ENCODE results near the gene TFAP2C. TPM values are rescaled to one million over a fixed set of nuclear protein-coding genes. Genes with fewer than 3 reads are reported as not detected.
"Not testable (repeated sequence)": the region's sequence is repeated elsewhere in the genome, so short reads cannot be mapped to it uniquely, and the experiment has no call there.

Gene TFAP2C
- total RNA-seq, 1 donor from 2014 or later = 20.5 TPM

GRCh38 chr20:56656632-56657031 lies 27.5 kb downstream of the TFAP2C start:
- no peak overlapping the region for H3K27ac Mint-ChIP-seq
- H3K27me3 Mint-ChIP-seq = no peaks in the 10 kb centered on the region
- H3K9me3 Mint-ChIP-seq = no peaks in the 10 kb centered on the region
- no peak overlapping the region for H3K4me3 Mint-ChIP-seq
- TF ChIP-seq, protein P1, sequence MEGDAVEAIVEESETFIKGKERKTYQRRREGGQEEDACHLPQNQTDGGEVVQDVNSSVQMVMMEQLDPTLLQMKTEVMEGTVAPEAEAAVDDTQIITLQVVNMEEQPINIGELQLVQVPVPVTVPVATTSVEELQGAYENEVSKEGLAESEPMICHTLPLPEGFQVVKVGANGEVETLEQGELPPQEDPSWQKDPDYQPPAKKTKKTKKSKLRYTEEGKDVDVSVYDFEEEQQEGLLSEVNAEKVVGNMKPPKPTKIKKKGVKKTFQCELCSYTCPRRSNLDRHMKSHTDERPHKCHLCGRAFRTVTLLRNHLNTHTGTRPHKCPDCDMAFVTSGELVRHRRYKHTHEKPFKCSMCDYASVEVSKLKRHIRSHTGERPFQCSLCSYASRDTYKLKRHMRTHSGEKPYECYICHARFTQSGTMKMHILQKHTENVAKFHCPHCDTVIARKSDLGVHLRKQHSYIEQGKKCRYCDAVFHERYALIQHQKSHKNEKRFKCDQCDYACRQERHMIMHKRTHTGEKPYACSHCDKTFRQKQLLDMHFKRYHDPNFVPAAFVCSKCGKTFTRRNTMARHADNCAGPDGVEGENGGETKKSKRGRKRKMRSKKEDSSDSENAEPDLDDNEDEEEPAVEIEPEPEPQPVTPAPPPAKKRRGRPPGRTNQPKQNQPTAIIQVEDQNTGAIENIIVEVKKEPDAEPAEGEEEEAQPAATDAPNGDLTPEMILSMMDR (conservative IDR thresholded peaks at IDR 0.05) = no peak
- no peaks in the 10 kb centered on the region for H3K36me3 Mint-ChIP-seq
- DNase-seq (ENCODE audit: extremely low spot score, unreplicated experiment) = no peak
- H3K4me1 Mint-ChIP-seq (ENCODE audit: unreplicated experiment) = no peaks in the 10 kb centered on the region

GRCh38 chr20:56657879-56658278 lies 28.8 kb downstream of the TFAP2C start:
- H3K4me1 Mint-ChIP-seq (ENCODE audit: unreplicated experiment) = no peaks in the 10 kb centered on the region
- H3K36me3 Mint-ChIP-seq = no peaks in the 10 kb centered on the region
- H3K27me3 Mint-ChIP-seq = no peaks in the 10 kb centered on the region
- H3K9me3 Mint-ChIP-seq = no peaks in the 10 kb centered on the region
- TF ChIP-seq, protein P1 (conservative IDR thresholded peaks at IDR 0.05) = no peak
- no peak for DNase-seq (ENCODE audit: extremely low spot score, unreplicated experiment)
- H3K27ac Mint-ChIP-seq = no peak overlapping the region
- H3K4me3 Mint-ChIP-seq = no peak overlapping the region

GRCh38 chr20:56658341-56658947 lies 29.3 kb downstream of the TFAP2C start:
- not testable (repeated sequence) for H3K9me3 Mint-ChIP-seq; H3K4me3 Mint-ChIP-seq; H3K27me3 Mint-ChIP-seq; H3K4me1 Mint-ChIP-seq (ENCODE audit: unreplicated experiment); DNase-seq (ENCODE audit: extremely low spot score, unreplicated experiment); H3K27ac Mint-ChIP-seq; H3K36me3 Mint-ChIP-seq

DNA sequence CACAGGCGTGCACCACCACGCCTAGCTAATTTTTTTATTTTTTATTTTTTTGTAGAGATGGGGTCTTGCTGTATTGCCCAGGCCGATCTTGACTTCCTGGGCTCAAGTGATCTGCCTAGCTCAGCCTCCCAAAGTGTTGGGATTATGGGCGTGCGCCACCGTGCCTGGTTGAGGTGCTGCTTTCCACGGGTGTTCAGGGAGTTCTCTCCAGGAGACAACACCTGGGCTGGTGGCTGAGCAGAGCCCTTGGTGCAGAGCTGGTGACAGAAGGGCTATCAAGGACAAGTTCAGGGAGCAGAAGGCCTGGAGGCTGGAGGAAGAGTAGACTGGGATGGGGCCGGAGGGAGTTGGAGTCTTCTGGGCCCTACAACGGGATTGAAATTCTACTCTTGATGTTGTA lies 34.6 kb downstream of the TFAP2C start:
- no peak overlapping the region for H3K4me3 Mint-ChIP-seq
- no peaks in the 10 kb centered on the region for H3K4me1 Mint-ChIP-seq (ENCODE audit: unreplicated experiment)
- no peaks in the 10 kb centered on the region for H3K9me3 Mint-ChIP-seq
- TF ChIP-seq, protein P1 (conservative IDR thresholded peaks at IDR 0.05) = no peak
- no peaks in the 10 kb centered on the region for H3K36me3 Mint-ChIP-seq
- DNase-seq (ENCODE audit: extremely low spot score, unreplicated experiment) = no peak
- no peaks in the 10 kb centered on the region for H3K27me3 Mint-ChIP-seq
- no peak overlapping the region for H3K27ac Mint-ChIP-seq

DNA sequence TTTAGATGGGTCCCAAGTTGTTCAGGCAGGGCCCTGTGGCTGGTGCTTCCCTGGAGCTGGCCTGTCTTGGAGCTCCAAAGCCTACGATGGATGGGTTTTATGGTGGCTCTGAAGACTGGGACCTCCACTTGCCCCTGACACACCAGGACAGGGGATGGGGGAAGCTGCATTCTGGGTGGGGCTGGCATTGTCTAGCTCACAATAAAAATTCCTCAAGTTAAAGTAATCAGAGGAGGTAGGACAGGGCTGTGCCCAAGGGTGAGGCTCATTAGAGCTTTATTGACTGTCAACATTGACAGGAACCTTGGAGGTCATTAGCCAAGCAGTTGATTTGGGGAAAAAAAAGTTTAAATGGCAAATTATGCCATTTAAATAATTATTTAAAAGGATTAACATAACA lies 35.7 kb downstream of the TFAP2C start:
- Mint-ChIP-seq H3K4me3 (no peak overlapping the region), H3K27me3 (no peaks in the 10 kb centered on the region), H3K27ac (no peak overlapping the region), H3K36me3 (no peaks in the 10 kb centered on the region), H3K4me1 (ENCODE audit: unreplicated experiment) (no peaks in the 10 kb centered on the region), H3K9me3 (no peaks in the 10 kb centered on the region)
- TF ChIP-seq, protein P1 (conservative IDR thresholded peaks at IDR 0.05) = no peak
- no peak for DNase-seq (ENCODE audit: extremely low spot score, unreplicated experiment)

GRCh38 chr20:56665806-56666205 lies 36.7 kb downstream of the TFAP2C start:
- DNase-seq (ENCODE audit: extremely low spot score, unreplicated experiment) = no peak
- TF ChIP-seq, protein P1 (conservative IDR thresholded peaks at IDR 0.05) = no peak
- H3K4me3 Mint-ChIP-seq = no peak overlapping the region
- H3K27ac Mint-ChIP-seq = peak overlapping the region; percentile 82
- no peaks in the 10 kb centered on the region for H3K36me3 Mint-ChIP-seq
- H3K27me3 Mint-ChIP-seq = no peaks in the 10 kb centered on the region
- no peaks in the 10 kb centered on the region for H3K4me1 Mint-ChIP-seq (ENCODE audit: unreplicated experiment)
- no peaks in the 10 kb centered on the region for H3K9me3 Mint-ChIP-seq
